AG04449 (cell line): Measurements from ENCODE around the gene SENP8.

Source experiments
- CTCF ChIA-PET: fragments of 350-600 bp; formaldehyde crosslinking; extraction: SDS; loops from one replicate; lab custom pipeline; 2021; ENCODE audit warnings: antibody characterized with exemption; lab: Yijun Ruan, JAX
- POLR2A ChIA-PET: fragments of 400-600, 350-600 bp; formaldehyde crosslinking; extraction: SDS; loops from one replicate; lab custom pipeline; 2020; ENCODE audit warnings: antibody characterized with exemption, inconsistent platforms; lab: Yijun Ruan, JAX
- DNase-seq: peaks from one replicate; pipeline ENCODE4 v3.0.0-alpha.2; 2010; ENCODE audit warnings: low read depth, low spot score
- H3K4me3 ChIP-seq: 2 replicates; pipeline ENCODE4 v1.5.1; 2011; ENCODE audit warnings: low read depth, mild to moderate bottlenecking, control low read depth, low read length
- CTCF ChIP-seq: IDR thresholded peaks from one replicate; pipeline ENCODE4 v1.5.1; 2011; ENCODE audit warnings: mild to moderate bottlenecking, moderate library complexity, low read length, control low read depth, inconsistent platforms; ENCODE audit not compliant: insufficient read depth; ENCODE audit errors: missing control alignments

The SENP8 gene

GRCh38 chr15:72184165-72184811, 66.1 kb downstream of the SENP8 start:
- CTCF ChIA-PET = no interaction called here
- no peak for DNase-seq
- TF ChIP-seq CTCF = no peak
- H3K4me3 ChIP-seq = peak overlapping the region; percentile 40
- POLR2A ChIA-PET = no interaction called here

GRCh38 chr15:72189250-72189902, 71.2 kb downstream of the SENP8 start:
- no peak for TF ChIP-seq CTCF
- ChIA-PET CTCF (interaction anchor here (0.8 to 1.0 kb wide), 4 partner anchors 9 to 436 kb away, joined by 3 to 5 read pairs (median 4); no protein-coding TSS in a partner anchor), POLR2A (no interaction called here)
- no peak for DNase-seq
- H3K4me3 ChIP-seq = no peak overlapping the region

DNA sequence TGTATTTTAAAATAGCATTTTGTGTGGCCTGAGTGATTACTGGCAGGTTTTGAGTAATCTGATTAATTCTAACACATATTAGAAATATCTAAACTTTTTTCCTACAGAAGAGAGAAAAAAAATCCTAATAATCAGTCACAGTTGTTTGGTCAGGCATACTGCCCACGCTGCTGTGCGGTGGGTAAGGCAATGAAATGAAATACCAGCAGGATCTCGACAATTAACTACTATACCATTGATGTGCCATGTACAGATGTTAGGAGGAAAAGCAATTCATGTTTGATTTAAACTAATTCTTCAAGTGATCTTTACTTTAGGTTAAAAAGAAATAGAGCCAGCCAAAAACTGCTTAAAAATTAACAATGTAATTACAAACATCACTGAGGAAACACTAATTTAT, 74.2 kb downstream of the SENP8 start:
- CTCF ChIA-PET = no interaction called here
- POLR2A ChIA-PET = no interaction called here

More for the DNA sequence above, 74.2 kb downstream of the SENP8 start:
- no peak for TF ChIP-seq CTCF
- no peak overlapping the region for H3K4me3 ChIP-seq
- no peak for DNase-seq
